Astrocyte of the spinal cord (primary cell): ENCODE results near the gene KCNQ1.

Source experiments
- DNase-seq: peaks from one replicate; pipeline ENCODE4 v3.0.0; 2011; ENCODE audit warnings: low read depth, low spot score
- H3K4me3 ChIP-seq: 2 replicates; pipeline ENCODE4 v1.5.1; 2011; ENCODE audit warnings: low read depth, mild to moderate bottlenecking, low read length, moderate library complexity
- CTCF ChIP-seq: IDR thresholded peaks from 2 replicates; pipeline ENCODE4 v1.5.1; 2012; ENCODE audit warnings: low read depth, mild to moderate bottlenecking, low read length, inconsistent platforms
- in situ Hi-C: cut with HindIII; loops from 2 replicates; pipeline ENCODE4 v1.10.0; 2017; ENCODE audit warnings: low sequenced_read_pairs

KCNQ1 gene

GRCh38 chr11:2882396-2883110, 437.7 kb downstream of the KCNQ1 start:
- H3K4me3 ChIP-seq = no peak overlapping the region
- in situ Hi-C loops = no loop called here
- DNase-seq = no peak
- TF ChIP-seq CTCF = no peak

- peak overlapping the region; percentile 53 for H3K4me3 ChIP-seq
- DNase-seq = no peak
- no peak for TF ChIP-seq CTCF
- in situ Hi-C loops = no loop called here
Measured at GRCh38 chr11:2883640-2883978, 438.8 kb downstream of the KCNQ1 start.

- TF ChIP-seq CTCF = no peak
- DNase-seq = peak; percentile 29
- peak overlapping the region; percentile 53 for H3K4me3 ChIP-seq
- in situ Hi-C loops = no loop called here
Measured at GRCh38 chr11:2883979-2884815, 439.4 kb downstream of the KCNQ1 start.

- H3K4me3 ChIP-seq = peak overlapping the region; percentile 53
- in situ Hi-C loops = no loop called here
- TF ChIP-seq CTCF = peak; percentile 32
- peak; percentile 42 for DNase-seq
Measured at GRCh38 chr11:2885017-2885677, 440.3 kb downstream of the KCNQ1 start.

- H3K4me3 ChIP-seq = peak within 1 kb of the TSS; percentile 53
- peak; percentile 86 for DNase-seq
- no peak for TF ChIP-seq CTCF
- in situ Hi-C loops = no loop called here
Measured at GRCh38 chr11:2885678-2886081, 440.9 kb downstream of the KCNQ1 start, which contains the start of gene CDKN1C. Gene CDKN1C, minus strand, starts transcription at chr11:2885775. Its CDS starts 319 bp downstream, at chr11:2885456.

- in situ Hi-C loops = no loop called here
- no peak overlapping the region for H3K4me3 ChIP-seq
- peak; percentile 35 for TF ChIP-seq CTCF
- peak; percentile 17 for DNase-seq
Measured at GRCh38 chr11:2886191-2886894, 441.5 kb downstream of the KCNQ1 start.
